Smooth muscle cell (in vitro differentiated cells): ENCODE data around the gene B4GALNT4. TPM values are rescaled to one million over a fixed set of nuclear protein-coding genes. Genes with fewer than 3 reads are reported as not detected.

Experiments used
- DNase-seq: peaks from one replicate; lab custom pipeline; 2025; ENCODE audit not compliant: unreplicated experiment; lab: John Stamatoyannopoulos, UW
- H2AFZ ChIP-seq: fragments of 200-600 bp; sonication (generic); 2 replicates; pipeline ENCODE4 v1.6.0; 2016; ENCODE audit warnings: antibody characterized with exemption, low read depth, mild to moderate bottlenecking
- H3F3A ChIP-seq: fragments of 200-600 bp; sonication (generic); 2 replicates; pipeline ENCODE4 v1.6.0; 2017; ENCODE audit warnings: antibody characterized with exemption, low read depth
- H3K27ac ChIP-seq: fragments of 200-600 bp; sonication (generic); 2 replicates; pipeline ENCODE4 v1.5.1; 2016; ENCODE audit warnings: low read depth, mild to moderate bottlenecking
- H3K27me3 ChIP-seq: fragments of 200-600 bp; sonication (generic); 2 replicates; pipeline ENCODE4 v1.6.1; 2016; ENCODE audit warnings: low read depth, mild to moderate bottlenecking
- H3K36me3 ChIP-seq: fragments of 200-600 bp; sonication (generic); 2 replicates; pipeline ENCODE4 v1.5.1; 2016; ENCODE audit warnings: low read depth
- H3K4me1 ChIP-seq: fragments of 200-600 bp; sonication (generic); 2 replicates; pipeline ENCODE4 v1.5.1; 2016; ENCODE audit warnings: low read depth
- H3K4me2 ChIP-seq: fragments of 200-600 bp; sonication (generic); 2 replicates; pipeline ENCODE4 v1.6.0; 2016; ENCODE audit warnings: mild to moderate bottlenecking
- H3K4me3 ChIP-seq: fragments of 200-600 bp; sonication (generic); 2 replicates; pipeline ENCODE4 v1.5.1; 2016; ENCODE audit warnings: mild to moderate bottlenecking
- H3K79me2 ChIP-seq: fragments of 200-600 bp; sonication (generic); 2 replicates; pipeline ENCODE4 v1.6.0; 2016; ENCODE audit warnings: low read depth, mild to moderate bottlenecking
- H3K9ac ChIP-seq: fragments of 200-600 bp; sonication (generic); 2 replicates; pipeline ENCODE4 v1.6.0; 2016; ENCODE audit warnings: low read depth
- H3K9me3 ChIP-seq: fragments of 200-600 bp; sonication (generic); replicated peaks from 2 replicates; pipeline ENCODE4 v1.5.1; 2016; ENCODE audit warnings: low read depth
- H4K20me1 ChIP-seq: fragments of 200-600 bp; sonication (generic); 2 replicates; pipeline ENCODE4 v1.6.0; 2016; ENCODE audit warnings: low read depth
- CTCF ChIP-seq: fragments of 200-600 bp; sonication (generic); IDR thresholded peaks from 2 replicates; pipeline ENCODE4 v1.5.1; 2017; ENCODE audit warnings: borderline replicate concordance, mild to moderate bottlenecking, antibody characterized with exemption; ENCODE audit not compliant: insufficient read depth, poor library complexity, severe bottlenecking
- WGBS: methylation state at CpG from one replicate; pipeline ENCODE4 v1.1.7; 2016; ENCODE audit warnings: low lambda C conversion rate; 5-methylcytosine and 5-hydroxymethylcytosine counted together
- polyA plus RNA-seq: library from polyadenylated mRNA; unstranded; fragments of >200 nt; fragmentation: Nextera tagmentation; extraction: Ambion mirVana; gene quantifications from 2 replicates; pipeline ENCODE4 v1.2.1, GENCODE V29; 2016
- total RNA-seq: library from RNA; depleted of rRNA; stranded (reverse); fragments of >200 nt; gene quantifications from 2 replicates; pipeline ENCODE4 v1.2.3, GENCODE V29; 2014

The B4GALNT4 gene
- total and polyA plus RNA-seq, 2 experiments from 2014 or later: 21.9 to 45.8 TPM

GRCh38 chr11:405954-406795 is 36.9 kb downstream of the B4GALNT4 start:
- Histone ChIP-seq H3K36me3 (no peaks in the 10 kb centered on the region), H3K9me3 (no peaks in the 10 kb centered on the region), H3F3A (no peaks in the 10 kb centered on the region), H2AFZ (no peak overlapping the region), H4K20me1 (no peaks in the 10 kb centered on the region), H3K4me2 (peak overlapping the region; percentile 89), H3K4me3 (peak overlapping the region; percentile 56), H3K4me1 (no peaks in the 10 kb centered on the region), H3K27me3 (no peaks in the 10 kb centered on the region), H3K79me2 (no peaks in the 10 kb centered on the region), H3K9ac (no peak overlapping the region), H3K27ac (no peak overlapping the region)
- TF ChIP-seq CTCF: no peak
- 88% methylated on average over 37 of the region's 47 CpGs for WGBS
- DNase-seq: no peak

DNA sequence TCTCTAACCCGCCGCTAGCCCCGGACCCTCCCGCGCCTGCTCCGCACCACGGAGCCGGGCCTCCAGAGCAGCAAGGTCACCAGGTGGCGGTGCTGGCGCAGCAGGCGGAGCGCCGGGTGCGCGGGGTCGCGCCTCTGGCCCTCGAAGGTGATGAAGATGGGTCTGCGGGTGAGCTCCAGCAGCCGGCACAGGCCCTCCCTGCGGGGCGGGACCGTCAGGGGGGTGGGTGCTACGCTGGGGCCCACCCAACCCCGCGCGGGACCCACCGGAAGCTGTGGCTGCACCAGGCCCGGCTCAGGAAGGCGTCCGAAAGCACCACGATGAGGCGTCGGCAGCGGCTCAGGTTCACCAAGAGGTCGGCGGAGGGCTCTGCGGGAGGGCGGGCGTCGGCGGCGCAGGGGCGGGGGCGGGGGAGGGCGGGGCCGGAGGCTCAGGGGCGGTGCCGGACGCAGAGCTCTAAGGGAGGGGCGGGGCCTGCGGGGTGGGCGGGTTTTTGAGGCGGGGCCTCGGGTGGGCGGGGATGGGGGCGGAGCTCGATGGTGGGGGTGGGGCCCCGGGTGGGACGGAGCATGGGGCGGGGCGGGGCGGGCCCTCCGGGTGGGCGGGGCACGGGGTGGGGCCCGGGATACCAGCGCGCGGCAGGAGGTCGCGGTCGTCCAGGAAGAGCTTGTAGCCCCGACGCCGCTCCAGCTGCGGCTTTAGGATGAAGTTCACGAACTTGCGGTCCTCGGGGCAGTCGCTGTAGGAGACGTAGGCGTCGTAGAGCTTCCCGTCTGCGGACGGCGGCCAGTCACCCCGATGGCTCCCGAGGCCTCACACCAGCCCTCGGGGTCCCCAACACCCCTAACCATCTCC is 37.7 kb downstream of the B4GALNT4 start:
- no peaks in the 10 kb centered on the region for H3K36me3 ChIP-seq
- H2AFZ ChIP-seq: no peak overlapping the region
- no peaks in the 10 kb centered on the region for H3K79me2 ChIP-seq
- no peaks in the 10 kb centered on the region for H3K27me3 ChIP-seq
- no peak overlapping the region for H3K27ac ChIP-seq
- H3K4me3 ChIP-seq: peak overlapping the region; percentile 56
- H3K4me2 ChIP-seq: peak overlapping the region; percentile 89
- no peak overlapping the region for H3K9ac ChIP-seq
- H3K4me1 ChIP-seq: no peaks in the 10 kb centered on the region
- TF ChIP-seq CTCF: no peak
- no peaks in the 10 kb centered on the region for H3K9me3 ChIP-seq
- 9% methylated on average over 32 of the region's 91 CpGs for WGBS
- peak; percentile 33 for DNase-seq
- H4K20me1 ChIP-seq: no peaks in the 10 kb centered on the region
- no peaks in the 10 kb centered on the region for H3F3A ChIP-seq

- DNase-seq: no peak
- no peak overlapping the region for H3K4me3 ChIP-seq
- H3K27me3 ChIP-seq: no peaks in the 10 kb centered on the region
- no peaks in the 10 kb centered on the region for H3F3A ChIP-seq
- TF ChIP-seq CTCF: no peak
- no peak overlapping the region for H3K27ac ChIP-seq
- H2AFZ ChIP-seq: no peak overlapping the region
- no peak overlapping the region for H3K9ac ChIP-seq
- no peaks in the 10 kb centered on the region for H3K9me3 ChIP-seq
- no peaks in the 10 kb centered on the region for H3K4me1 ChIP-seq
- WGBS: 78% methylated on average over 28 of the region's 28 CpGs
- peak overlapping the region; percentile 44 for H3K4me2 ChIP-seq
- no peaks in the 10 kb centered on the region for H3K79me2 ChIP-seq
- H3K36me3 ChIP-seq: no peaks in the 10 kb centered on the region
- H4K20me1 ChIP-seq: no peaks in the 10 kb centered on the region
Measured at GRCh38 chr11:407651-408123, 38.4 kb downstream of the B4GALNT4 start.
